HG03196 (cell line): Measurements from ENCODE around the gene PCNP.
A peak's percentile ranks its signal among the peaks of the same experiment; 100 is the strongest.
"Not testable (repeated sequence)": the region's sequence is repeated elsewhere in the genome, so short reads cannot be mapped to it uniquely, and the experiment has no call there.

Experiments
- ATAC-seq: cut with Tn5 transposase; IDR thresholded peaks from one replicate; pipeline ENCODE4 v1.9.1; 2021; ENCODE audit not compliant: unreplicated experiment

Gene PCNP

GRCh38 chr3:101573449-101574387 is at the start of gene PCNP:
PCNP (plus strand) TSS chr3:101574180; CDS start chr3:101574216, 36 bp downstream.
- peak; percentile 93 for ATAC-seq

- no peak for ATAC-seq
Observed at GRCh38 chr3:101527441-101527840, 46.5 kb upstream of the PCNP start.

GRCh38 chr3:101527906-101528305 is 46.1 kb upstream of the PCNP start:
- no peak for ATAC-seq

GRCh38 chr3:101529816-101530685 is 43.9 kb upstream of the PCNP start:
- ATAC-seq = no peak

- no peak for ATAC-seq
Observed at GRCh38 chr3:101530686-101531047, 43.3 kb upstream of the PCNP start.

GRCh38 chr3:101531473-101532086 is 42.4 kb upstream of the PCNP start:
- no peak for ATAC-seq

- ATAC-seq = no peak
Observed at GRCh38 chr3:101532783-101533602, 41.0 kb upstream of the PCNP start.

- ATAC-seq = no peak
Observed at GRCh38 chr3:101533603-101533968, 40.4 kb upstream of the PCNP start.

GRCh38 chr3:101535221-101535620 is 38.8 kb upstream of the PCNP start:
- ATAC-seq = no peak

GRCh38 chr3:101536266-101536665 is 37.7 kb upstream of the PCNP start:
- no peak for ATAC-seq

- ATAC-seq = not testable (repeated sequence)
Observed at GRCh38 chr3:101536955-101537354, 37.0 kb upstream of the PCNP start.

GRCh38 chr3:101542957-101543356 is 31.0 kb upstream of the PCNP start:
- no peak for ATAC-seq

GRCh38 chr3:101544161-101544850 is 29.7 kb upstream of the PCNP start:
- no peak for ATAC-seq

GRCh38 chr3:101548527-101549105 is 25.4 kb upstream of the PCNP start:
- no peak for ATAC-seq

GRCh38 chr3:101549473-101549872 is 24.5 kb upstream of the PCNP start:
- ATAC-seq = no peak

- ATAC-seq = not testable (repeated sequence)
Observed at GRCh38 chr3:101551359-101552081, 22.5 kb upstream of the PCNP start.

GRCh38 chr3:101553381-101553780 is 20.6 kb upstream of the PCNP start:
- ATAC-seq = not testable (repeated sequence)

- no peak for ATAC-seq
Observed at GRCh38 chr3:101556064-101556463, 17.9 kb upstream of the PCNP start.
